SIG-M5 (cell line): ENCODE data around the gene LRMDA.

Experiments
- DNase-seq: peaks from one replicate; lab custom pipeline; 2025; lab: John Stamatoyannopoulos, UW

Gene LRMDA

GRCh38 chr10:75925999-75926398 lies 494.6 kb downstream of the LRMDA start:
- DNase-seq: no peak

- DNase-seq: no peak
These were observed 495.3 kb downstream of the LRMDA start for GRCh38 chr10:75926763-75927162.

GRCh38 chr10:75928231-75928630 lies 496.8 kb downstream of the LRMDA start:
- DNase-seq: no peak

GRCh38 chr10:75929630-75930161 lies 498.3 kb downstream of the LRMDA start:
- no peak for DNase-seq

- no peak for DNase-seq
These were observed 501.5 kb downstream of the LRMDA start for GRCh38 chr10:75932921-75933320.

- no peak for DNase-seq
These were observed 503.8 kb downstream of the LRMDA start for GRCh38 chr10:75935240-75935639.

GRCh38 chr10:75935650-75936400 lies 504.4 kb downstream of the LRMDA start:
- DNase-seq: no peak

GRCh38 chr10:75936841-75937240 lies 505.4 kb downstream of the LRMDA start:
- DNase-seq: no peak

- no peak for DNase-seq
These were observed 506.4 kb downstream of the LRMDA start for GRCh38 chr10:75937823-75938222.

GRCh38 chr10:75938380-75939122 lies 507.1 kb downstream of the LRMDA start:
- no peak for DNase-seq

GRCh38 chr10:75939541-75939940 lies 508.1 kb downstream of the LRMDA start:
- no peak for DNase-seq

GRCh38 chr10:75940742-75941141 lies 509.3 kb downstream of the LRMDA start:
- DNase-seq: no peak

GRCh38 chr10:75941223-75941801 lies 509.9 kb downstream of the LRMDA start:
- no peak for DNase-seq

- no peak for DNase-seq
These were observed 512.6 kb downstream of the LRMDA start for GRCh38 chr10:75944061-75944460.

GRCh38 chr10:75948583-75948982 lies 517.2 kb downstream of the LRMDA start:
- DNase-seq: no peak

GRCh38 chr10:75950307-75950706 lies 518.9 kb downstream of the LRMDA start:
- DNase-seq: no peak

- no peak for DNase-seq
These were observed 519.7 kb downstream of the LRMDA start for GRCh38 chr10:75950997-75951589.

GRCh38 chr10:75951627-75952026 lies 520.2 kb downstream of the LRMDA start:
- no peak for DNase-seq

- no peak for DNase-seq
These were observed 520.7 kb downstream of the LRMDA start for GRCh38 chr10:75952093-75952492.

GRCh38 chr10:75954486-75954885 lies 523.1 kb downstream of the LRMDA start:
- DNase-seq: no peak

- no peak for DNase-seq
These were observed 524.6 kb downstream of the LRMDA start for GRCh38 chr10:75955973-75956502.

GRCh38 chr10:75956624-75957023 lies 525.2 kb downstream of the LRMDA start:
- DNase-seq: no peak
